GM21528 (cell line): ENCODE data around the gene SLC43A2.
"Not testable (repeated sequence)": the region's sequence is repeated elsewhere in the genome, so short reads cannot be mapped to it uniquely, and the experiment has no call there.

ENCODE experiments used
- ATAC-seq: cut with Tn5 transposase; IDR thresholded peaks from one replicate; pipeline ENCODE4 v1.9.1; 2021; ENCODE audit warnings: mild to moderate bottlenecking, moderate library complexity; ENCODE audit not compliant: unreplicated experiment, low FRiP score

SLC43A2 gene

DNA sequence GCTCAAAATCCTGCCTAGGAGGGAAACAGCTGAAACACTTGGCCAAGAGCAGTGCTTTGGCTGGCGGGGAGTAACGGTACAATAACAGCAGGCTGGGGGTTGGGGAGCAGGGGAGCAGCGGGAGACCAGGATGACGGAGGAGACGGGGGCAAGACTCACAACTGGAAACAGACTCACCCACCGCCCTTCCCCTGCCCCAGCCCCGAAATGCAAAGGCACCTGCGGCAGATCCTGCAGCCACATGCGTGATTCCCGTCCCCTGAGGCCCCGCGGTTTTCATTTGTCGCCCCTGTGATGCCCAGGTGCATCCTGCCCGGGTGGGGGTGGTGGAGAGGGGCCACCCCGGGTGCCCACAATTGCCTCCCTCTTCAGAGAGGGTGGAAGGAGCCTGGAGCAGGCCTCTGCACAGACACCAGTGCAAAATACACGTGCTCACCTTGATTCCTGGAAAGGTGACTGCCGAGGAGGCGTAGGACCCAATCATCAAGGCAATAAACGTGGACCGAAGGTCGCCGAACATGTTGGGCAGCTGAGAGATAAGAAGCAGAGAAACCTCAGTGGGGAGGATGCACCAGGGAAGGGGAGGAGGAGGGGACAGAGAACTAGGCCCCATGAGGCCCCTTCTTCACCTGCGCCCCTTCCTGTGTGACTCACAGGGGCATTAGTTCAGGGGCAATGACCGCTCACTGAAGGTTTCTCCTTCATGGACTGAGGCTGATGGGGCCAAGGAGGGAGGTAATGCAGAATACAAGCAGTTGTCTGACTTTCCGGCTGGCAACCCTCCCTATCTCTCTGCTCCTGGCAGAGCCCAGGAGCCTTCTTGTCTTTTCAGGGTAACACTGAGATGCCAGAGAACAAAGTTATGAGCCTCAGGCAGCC, 35.6 kb downstream of the SLC43A2 start:
- peak; percentile 58 for ATAC-seq

GRCh38 chr17:1591474-1592090, 37.1 kb downstream of the SLC43A2 start:
- no peak for ATAC-seq

DNA sequence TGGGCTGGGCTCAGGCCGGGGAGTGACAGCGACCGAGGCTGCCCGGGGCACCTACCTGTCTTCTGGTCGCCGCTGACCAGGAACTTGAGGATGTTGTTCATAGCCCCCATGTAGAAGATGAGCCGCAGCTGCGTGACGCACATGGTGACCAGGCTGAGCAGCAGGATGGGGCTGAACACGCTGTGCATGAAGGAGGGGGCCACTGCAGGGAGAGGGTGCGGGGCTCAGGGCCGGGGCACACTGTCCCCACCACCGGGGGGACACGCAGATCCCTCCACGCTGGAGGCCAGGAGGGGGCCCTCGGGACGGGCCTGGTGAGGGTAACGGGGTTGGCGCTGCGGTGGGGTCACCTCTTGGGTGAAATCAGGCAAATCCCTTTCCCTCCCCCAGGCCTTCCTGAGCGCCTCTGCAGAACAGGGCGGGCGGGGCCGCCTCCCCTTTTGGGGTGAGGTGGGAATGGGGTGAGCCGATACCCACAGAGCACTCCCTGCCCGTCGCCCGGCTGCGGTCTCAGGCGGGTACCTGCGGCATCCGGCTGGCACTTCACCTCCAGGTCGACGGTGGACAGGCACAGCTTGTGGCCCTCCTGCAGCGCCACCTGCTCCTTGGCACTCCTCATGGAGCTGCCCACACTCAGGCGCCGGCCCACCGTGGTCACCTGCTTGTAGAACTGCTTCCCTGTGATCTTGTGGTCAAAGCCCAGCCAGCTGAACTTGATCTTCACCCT, 37.7 kb downstream of the SLC43A2 start:
- ATAC-seq: no peak

- no peak for ATAC-seq
Measured at GRCh38 chr17:1590029-1590746, 38.4 kb downstream of the SLC43A2 start.

DNA sequence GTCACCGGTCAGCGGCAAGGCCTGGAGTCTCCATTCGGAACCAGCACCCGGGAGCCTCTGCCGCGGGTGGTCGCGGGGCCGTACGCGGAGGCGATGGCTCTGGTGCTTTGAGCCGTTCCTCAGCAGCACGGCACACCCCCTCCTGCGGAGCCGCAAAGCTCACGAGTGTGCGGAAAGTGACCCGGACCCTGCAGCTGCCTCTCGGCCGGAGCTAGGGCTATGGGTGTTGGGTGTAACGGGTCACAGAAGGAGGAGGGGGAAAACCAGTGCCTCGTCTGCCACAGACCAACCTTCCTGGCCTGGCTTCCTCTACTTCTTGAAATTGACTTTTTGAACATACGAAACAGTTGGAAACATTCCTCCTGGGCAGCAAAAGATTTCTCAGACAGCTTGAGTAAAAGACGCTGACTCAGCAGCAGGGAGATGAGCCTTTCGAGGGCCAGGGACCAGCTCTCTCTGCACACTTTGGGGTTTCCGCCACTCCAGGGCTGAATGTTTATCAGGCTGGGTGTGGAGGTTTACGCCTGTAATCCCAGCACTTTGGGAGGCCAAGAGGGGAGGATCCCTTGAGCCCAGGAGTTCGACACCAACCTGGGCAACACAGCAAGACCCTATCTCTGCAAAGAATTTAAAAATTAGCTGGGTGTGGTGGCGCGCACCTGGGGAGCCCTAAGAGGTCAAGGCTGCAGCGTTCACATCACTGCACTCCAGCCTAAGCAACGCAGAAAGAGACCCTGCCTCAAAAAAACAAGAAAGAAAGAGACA, 39.6 kb downstream of the SLC43A2 start:
- no peak for ATAC-seq

DNA sequence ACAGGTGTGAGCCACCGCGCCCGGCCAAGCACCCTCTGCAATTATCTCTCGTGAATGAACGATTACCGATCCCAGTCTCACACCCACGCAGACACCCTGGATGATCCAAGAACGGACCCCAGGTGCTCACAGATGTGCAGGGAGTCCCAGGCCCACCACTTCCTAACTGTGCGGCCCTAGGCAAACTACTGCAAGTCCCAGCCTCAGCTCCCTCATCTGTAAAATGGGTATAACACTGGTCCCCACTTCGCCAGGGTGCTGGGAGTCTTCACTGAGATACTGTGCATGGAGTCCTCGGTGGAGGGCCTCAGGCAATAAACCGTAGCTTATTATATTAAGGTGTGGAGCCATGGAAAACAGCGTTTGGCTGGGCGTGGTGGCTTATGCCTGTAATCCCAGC, 44.5 kb downstream of the SLC43A2 start:
- no peak for ATAC-seq

DNA sequence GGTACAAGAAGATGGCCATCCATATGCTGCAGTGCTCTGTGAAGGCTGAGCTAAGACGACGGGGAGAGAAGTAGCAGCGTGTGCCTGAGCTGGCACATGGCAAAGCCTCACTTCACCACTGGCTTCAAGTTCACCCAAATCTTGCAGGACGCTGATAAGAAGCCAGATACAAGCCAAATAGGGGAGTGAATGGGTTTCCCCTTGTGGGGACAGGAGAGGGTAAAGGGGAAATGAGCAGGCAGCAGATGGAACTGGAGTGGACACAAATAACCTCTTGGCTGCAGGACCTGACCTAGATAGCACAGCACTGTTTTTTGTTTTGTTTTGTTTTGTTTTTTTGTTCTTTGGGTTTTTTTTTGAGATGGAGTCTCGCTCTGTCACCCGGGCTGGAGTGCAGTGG, 45.1 kb downstream of the SLC43A2 start:
- ATAC-seq: no peak

DNA sequence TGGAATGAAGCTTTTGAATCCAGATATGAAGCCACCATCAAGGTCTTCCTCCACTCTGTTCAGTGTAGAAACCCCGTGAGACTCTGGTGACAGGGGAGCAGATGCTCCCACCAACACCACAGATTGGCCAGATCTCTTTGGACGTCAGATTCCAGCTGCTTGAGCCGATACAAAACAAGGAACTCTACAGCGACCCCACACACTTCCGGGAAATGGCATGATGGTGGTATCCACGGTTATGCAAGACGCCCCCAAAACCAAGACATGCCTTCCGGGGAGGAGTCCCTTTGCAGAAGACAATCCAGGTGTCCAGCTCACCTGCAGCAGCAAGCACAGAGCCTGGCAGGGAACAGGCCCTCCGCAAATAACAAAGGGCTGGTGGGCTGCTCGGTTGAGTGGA, 46.3 kb downstream of the SLC43A2 start:
- no peak for ATAC-seq

DNA sequence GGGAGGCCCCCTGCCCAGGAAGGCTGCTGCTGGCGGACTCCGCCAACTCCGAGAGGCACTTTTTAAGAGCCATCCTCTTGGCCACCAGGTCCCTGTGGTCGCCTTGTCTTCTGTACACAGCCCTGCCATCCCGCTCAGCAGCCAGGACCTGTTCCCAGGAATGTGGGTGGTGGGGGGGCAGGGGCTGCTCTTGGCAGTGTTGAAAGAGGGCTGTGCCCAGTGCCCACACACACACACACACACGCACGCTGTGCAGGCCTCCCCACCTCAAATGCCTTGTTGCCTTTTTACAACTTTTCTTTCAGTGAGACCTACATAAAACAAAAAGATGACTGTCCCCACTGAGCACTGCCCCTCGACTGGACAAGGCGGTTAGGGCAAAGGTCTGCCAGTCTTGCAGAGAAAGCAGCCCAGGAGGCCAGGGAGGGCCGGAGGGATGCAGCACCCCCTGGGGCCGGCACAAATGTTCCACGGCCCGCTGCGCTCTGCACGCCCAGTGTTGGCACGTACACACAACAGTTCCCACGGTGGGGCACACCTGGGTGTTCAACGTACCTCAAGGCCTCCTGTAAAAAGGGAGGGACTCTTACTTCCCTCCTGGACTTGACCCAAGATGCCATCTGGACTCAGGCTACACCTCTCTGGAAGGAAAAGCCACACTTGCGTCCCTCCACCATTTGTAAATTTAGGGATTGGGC, 47.5 kb downstream of the SLC43A2 start:
- ATAC-seq: no peak

GRCh38 chr17:1578029-1578428, 50.6 kb downstream of the SLC43A2 start:
- no peak for ATAC-seq

GRCh38 chr17:1577583-1578013, 51.0 kb downstream of the SLC43A2 start:
- no peak for ATAC-seq

- ATAC-seq: no peak
Measured at GRCh38 chr17:1577182-1577581, 51.5 kb downstream of the SLC43A2 start.

- ATAC-seq: no peak
Measured at GRCh38 chr17:1576500-1576899, 52.1 kb downstream of the SLC43A2 start.

DNA sequence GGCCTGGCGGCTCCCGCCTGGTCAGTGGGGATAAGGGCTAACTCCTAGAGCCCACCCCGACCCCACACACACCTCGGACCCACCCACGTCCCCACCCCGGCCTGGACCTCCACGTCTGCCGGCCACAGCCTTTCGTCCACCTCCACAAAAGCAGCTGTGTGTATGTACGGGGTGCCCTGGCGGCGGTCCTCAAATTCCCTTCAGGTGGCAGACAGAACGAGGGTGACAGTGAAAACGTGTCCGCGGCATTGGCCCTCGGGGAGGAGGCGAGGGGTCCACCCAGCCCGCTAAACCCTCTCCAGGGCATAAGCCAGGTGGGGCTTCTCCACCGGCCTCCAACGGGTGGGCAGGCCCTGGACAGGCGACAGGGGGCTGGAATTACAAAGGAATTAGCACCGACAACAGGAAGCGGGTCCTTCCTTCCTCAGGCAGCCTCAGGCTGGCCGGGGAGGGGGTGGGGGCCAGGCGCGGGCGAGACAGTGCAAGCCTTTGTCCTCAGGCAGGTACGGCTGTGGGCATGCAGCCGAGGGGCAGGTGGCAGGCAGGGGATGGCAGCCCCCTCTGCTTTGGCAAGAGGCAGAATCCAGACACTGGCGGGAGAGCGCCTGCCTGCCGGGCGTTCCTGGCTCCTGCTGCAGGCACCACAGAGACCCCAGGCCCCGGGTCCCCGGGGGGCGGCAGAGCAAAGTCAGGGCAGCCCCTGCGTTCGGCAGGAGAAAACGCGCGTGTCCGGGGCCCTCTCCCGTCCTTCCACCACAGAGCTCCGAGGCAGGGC, 53.8 kb downstream of the SLC43A2 start:
- ATAC-seq: no peak

GRCh38 chr17:1573932-1574696, 54.5 kb downstream of the SLC43A2 start:
- no peak for ATAC-seq

DNA sequence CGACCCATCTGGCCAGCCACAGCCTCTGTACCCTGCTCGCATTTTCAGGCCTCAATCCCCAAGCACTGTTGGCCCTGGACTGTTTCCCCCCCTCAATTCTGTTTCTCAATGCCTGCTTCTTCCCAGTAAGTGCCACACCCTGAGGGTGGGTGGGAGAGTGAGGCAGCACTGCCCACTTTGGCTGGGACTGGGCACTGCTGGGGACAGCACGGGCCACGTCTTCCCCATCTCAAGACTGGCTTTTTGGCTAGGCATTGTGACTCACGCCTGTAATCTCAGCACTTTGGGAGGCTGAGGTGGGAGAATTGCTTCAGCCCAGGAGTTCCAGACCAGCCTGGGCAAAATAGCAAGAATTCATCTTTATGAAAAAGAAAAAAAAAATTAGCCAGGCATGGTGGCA, 56.0 kb downstream of the SLC43A2 start:
- ATAC-seq: not testable (repeated sequence)

GRCh38 chr17:1571341-1571704, 57.3 kb downstream of the SLC43A2 start:
- ATAC-seq: no peak
